IMR-90 (cell line): ENCODE results near the gene OSCAR. TPM values are rescaled to one million over a fixed set of nuclear protein-coding genes. Genes with fewer than 3 reads are reported as not detected.

Source experiments
- ATAC-seq: fragments of 200-7000 bp; cut with Tn5 transposase; 2 replicates; pipeline ENCODE4 v1.9.1; 2020; ENCODE audit warnings: low read depth, mild to moderate bottlenecking, moderate library complexity
- BruUV-seq: library from RNA; stranded (reverse); fragments of 400-500 nt; replicated peaks from 2 replicates; lab custom pipeline; 2021; lab: Mats Ljungman, UMichigan
- CTCF ChIA-PET: fragments of 300-600 bp; formaldehyde crosslinking; extraction: SDS; loops from one replicate; lab custom pipeline; 2021; ENCODE audit warnings: antibody characterized with exemption; lab: Yijun Ruan, JAX
- POLR2A ChIA-PET: fragments of 300-600 bp; sonication (Branson Sonifier 250); formaldehyde crosslinking; loops from one replicate; lab custom pipeline; 2022; ENCODE audit warnings: antibody characterized with exemption; ENCODE audit not compliant: unreplicated experiment; lab: Charles Lee
- DNase-seq: peaks from one replicate; pipeline ENCODE4 v3.0.0; 2013
- H2AFZ ChIP-seq: replicated peaks from 2 replicates; pipeline ENCODE3; 2013; ENCODE audit warnings: low read length, mild to moderate bottlenecking; ENCODE audit not compliant: poor library complexity
- H2AK5ac ChIP-seq: 2 replicates; pipeline ENCODE4 v1.6.1; 2013; ENCODE audit warnings: low read depth, low read length, inconsistent platforms
- H2AK9ac ChIP-seq: replicated peaks from 2 replicates; pipeline ENCODE3; 2013; ENCODE audit warnings: mild to moderate bottlenecking, low read depth, low read length, moderate library complexity; ENCODE audit not compliant: poor library complexity
- H2BK120ac ChIP-seq: 2 replicates; pipeline ENCODE4 v1.6.1; 2013; ENCODE audit warnings: low read depth, low read length, inconsistent platforms
- H2BK15ac ChIP-seq: 3 replicates; pipeline ENCODE4 v1.6.1; 2013; ENCODE audit warnings: low read depth, low read length, inconsistent platforms
- H2BK20ac ChIP-seq: 2 replicates; pipeline ENCODE4 v1.6.1; 2013; ENCODE audit warnings: low read depth, mild to moderate bottlenecking, inconsistent platforms, low read length, moderate library complexity
- H2BK5ac ChIP-seq: 2 replicates; pipeline ENCODE4 v1.6.1; 2013; ENCODE audit warnings: mild to moderate bottlenecking, low read depth, low read length, inconsistent platforms; ENCODE audit not compliant: poor library complexity, severe bottlenecking
- H3K14ac ChIP-seq: replicated peaks from 2 replicates; pipeline ENCODE4 v1.6.1; 2013; ENCODE audit warnings: low read depth, low read length, inconsistent platforms
- H3K18ac ChIP-seq: 2 replicates; pipeline ENCODE4 v1.6.1; 2013; ENCODE audit warnings: low read depth, low read length, control low read depth
- H3K23ac ChIP-seq: 2 replicates; pipeline ENCODE4 v1.6.1; 2013; ENCODE audit warnings: low read depth, low read length, inconsistent platforms
- H3K27ac ChIP-seq: 2 replicates; pipeline ENCODE4 v1.5.1; 2013; ENCODE audit warnings: mild to moderate bottlenecking, control low read depth, low read length; ENCODE audit not compliant: insufficient read depth
- H3K27me3 ChIP-seq: 2 replicates; pipeline ENCODE4 v1.6.1; 2013; ENCODE audit warnings: low read length; ENCODE audit not compliant: control insufficient read depth, insufficient read depth
- H3K36me3 ChIP-seq: 2 replicates; pipeline ENCODE4 v1.6.1; 2013; ENCODE audit warnings: low read length, mixed read lengths; ENCODE audit not compliant: control insufficient read depth, insufficient read depth
- H3K4ac ChIP-seq: 2 replicates; pipeline ENCODE4 v1.6.1; 2013; ENCODE audit warnings: low read depth, low read length, inconsistent platforms
- H3K4me1 ChIP-seq: 2 replicates; pipeline ENCODE4 v1.6.1; 2013; ENCODE audit warnings: low read length, mixed read lengths; ENCODE audit not compliant: control insufficient read depth, insufficient read depth
- H3K4me2 ChIP-seq: 2 replicates; pipeline ENCODE4 v1.6.1; 2013; ENCODE audit warnings: low read depth, mild to moderate bottlenecking, control low read depth, low read length, moderate library complexity
- H3K4me3 ChIP-seq: 2 replicates; pipeline ENCODE4 v1.5.1; 2013; ENCODE audit warnings: low read depth, mild to moderate bottlenecking, control low read depth, low read length, moderate library complexity; ENCODE audit not compliant: insufficient read depth
- H3K56ac ChIP-seq: 2 replicates; pipeline ENCODE4 v1.6.1; 2013; ENCODE audit warnings: low read length, inconsistent platforms; ENCODE audit not compliant: insufficient read depth; ENCODE audit errors: extremely low read depth
- H3K79me1 ChIP-seq, 2 experiments: 2 replicates each; pipeline ENCODE4 v1.6.1; 2013; ENCODE audit warnings: low read length in 2 of 2, inconsistent platforms in 1 of 2, low read depth in 1 of 2
- H3K9ac ChIP-seq: 2 replicates; pipeline ENCODE4 v1.6.1; 2013; ENCODE audit warnings: low read depth, low read length, control low read depth
- H3K9me1 ChIP-seq: 2 replicates; pipeline ENCODE4 v1.6.1; 2013; ENCODE audit warnings: low read length, inconsistent platforms; ENCODE audit not compliant: insufficient read depth
- H3K9me3 ChIP-seq: 2 replicates; pipeline ENCODE4 v1.6.1; 2013; ENCODE audit warnings: low read length; ENCODE audit not compliant: control insufficient read depth, insufficient read depth
- H4K20me1 ChIP-seq: 2 replicates; pipeline ENCODE4 v1.6.1; 2013; ENCODE audit warnings: low read length, inconsistent platforms; ENCODE audit not compliant: insufficient read depth
- H4K5ac ChIP-seq: 2 replicates; pipeline ENCODE4 v1.6.1; 2013; ENCODE audit warnings: mild to moderate bottlenecking, low read depth, low read length, control low read depth
- H4K8ac ChIP-seq, 2 experiments: 2 replicates each; pipeline ENCODE4 v1.6.1; 2013; ENCODE audit warnings: low read depth in 2 of 2, low read length in 2 of 2, control low read depth in 1 of 2, inconsistent platforms in 1 of 2
- H4K91ac ChIP-seq: 2 replicates; pipeline ENCODE4 v1.6.1; 2013; ENCODE audit warnings: low read depth, low read length, inconsistent platforms; ENCODE audit not compliant: insufficient read depth
- BHLHE40 ChIP-seq: fragments of 150-350 bp; IDR thresholded peaks from 2 replicates; pipeline ENCODE4 v1.6.1; 2016; ENCODE audit warnings: mild to moderate bottlenecking, low read depth, low read length
- CEBPB ChIP-seq: IDR thresholded peaks from 2 replicates; pipeline ENCODE4 v1.6.1; 2012; ENCODE audit warnings: low read depth, low read length, improper control_type of control experiment
- CHD1 ChIP-seq: IDR thresholded peaks from 2 replicates; pipeline ENCODE4 v1.6.1; 2012; ENCODE audit warnings: low read depth, low read length, improper control_type of control experiment
- FOS ChIP-seq: fragments of 150-350 bp; IDR thresholded peaks from 2 replicates; pipeline ENCODE4 v1.6.1; 2016; ENCODE audit warnings: low read depth, low read length
- MAFK ChIP-seq: IDR thresholded peaks from 2 replicates; pipeline ENCODE4 v1.6.1; 2012; ENCODE audit warnings: low read depth, low read length, improper control_type of control experiment
- MAZ ChIP-seq: IDR thresholded peaks from 2 replicates; pipeline ENCODE4 v1.6.1; 2012; ENCODE audit warnings: low read depth, mild to moderate bottlenecking, low read length, improper control_type of control experiment, moderate library complexity, borderline replicate concordance
- MXI1 ChIP-seq: IDR thresholded peaks from 2 replicates; pipeline ENCODE4 v1.6.1; 2012; ENCODE audit warnings: low read depth, mild to moderate bottlenecking, low read length, moderate library complexity, borderline replicate concordance
- NFE2L2 ChIP-seq: fragments of 150-350 bp; IDR thresholded peaks from 2 replicates; pipeline ENCODE4 v1.6.1; 2016; ENCODE audit warnings: low read depth, mild to moderate bottlenecking, low read length
- POLR2A ChIP-seq: IDR thresholded peaks from 2 replicates; pipeline ENCODE4 v1.6.1; 2012; ENCODE audit warnings: mild to moderate bottlenecking, low read depth, low read length
- RAD21 ChIP-seq: IDR thresholded peaks from 2 replicates; pipeline ENCODE4 v1.6.1; 2012; ENCODE audit warnings: low read length, improper control_type of control experiment
- RCOR1 ChIP-seq: IDR thresholded peaks from 2 replicates; pipeline ENCODE4 v1.6.1; 2012; ENCODE audit warnings: mild to moderate bottlenecking, low read length, improper control_type of control experiment; ENCODE audit not compliant: insufficient replicate concordance
- RFX5 ChIP-seq: IDR thresholded peaks from 2 replicates; pipeline ENCODE4 v1.8.0; 2012; ENCODE audit warnings: low read depth, mild to moderate bottlenecking, low read length, moderate library complexity
- SMC3 ChIP-seq: fragments of 150-350 bp; IDR thresholded peaks from 2 replicates; pipeline ENCODE4 v1.6.1; 2016; ENCODE audit warnings: low read depth, mild to moderate bottlenecking, antibody characterized with exemption, low read length, moderate library complexity
- USF2 ChIP-seq: fragments of 150-350 bp; IDR thresholded peaks from 2 replicates; pipeline ENCODE4 v1.6.1; 2017; ENCODE audit warnings: mild to moderate bottlenecking, antibody characterized with exemption, low read length, low read depth
- WGBS, 2 experiments: methylation state at CpG; one replicate each; pipeline versions ENCODE4 v1.1.5 to v1.1.7; 2013; ENCODE audit warnings: missing lambda C conversion rate in 2 of 2; ENCODE audit not compliant: insufficient read length in 1 of 2; ENCODE audit errors: extremely low coverage in 2 of 2; 5-methylcytosine and 5-hydroxymethylcytosine counted together
- dilution Hi-C: fragments of 300-500 bp; cut with HindIII; formaldehyde crosslinking; loops from one replicate; pipeline ENCODE4 v1.14.3; 2018; ENCODE audit warnings: low sequenced_read_pairs; ENCODE audit not compliant: unreplicated experiment
- in situ Hi-C: fragments of 300-500 bp; cut with MboI; formaldehyde crosslinking; loops from 3 replicates; pipeline ENCODE4 v1.14.3; 2019; ENCODE audit warnings: low sequenced_read_pairs, inconsistent platforms, mixed read lengths
- intact Hi-C: fragments of 100-400 bp; cut with micrococcal nuclease; formaldehyde crosslinking; loops from 2 replicates; pipeline ENCODE4 v1.10.0; 2022
- polyA plus RNA-seq, 3 experiments: library from polyadenylated mRNA; depleted of rRNA; stranded (reverse); fragments of >200 nt; gene quantifications; 2 replicates each; pipeline ENCODE4 v1.2.3, GENCODE V29; 2012; ENCODE audit warnings: low replicate concordance in 1 of 3
- total RNA-seq: library from RNA; depleted of rRNA; stranded (reverse); fragments of >200 nt; gene quantifications from 2 replicates; pipeline ENCODE4 v1.2.3, GENCODE V29; 2012
- TF ChIP-seq, protein P1 (sequence below): fragments of 150-350 bp; IDR thresholded peaks from 2 replicates; pipeline ENCODE4 v1.6.1; 2016; ENCODE audit warnings: low read depth, mild to moderate bottlenecking, low read length, moderate library complexity, borderline replicate concordance
- TF ChIP-seq, protein P2 (sequence below): conservative IDR thresholded peaks from 2 replicates; pipeline ENCODE4 v1.5.1; 2012; ENCODE audit warnings: mild to moderate bottlenecking, low read depth, low read length, improper control_type of control experiment

Gene OSCAR
- total and polyA plus RNA-seq, 2 of the 4 experiments (the other 2 are of a cell fraction) = 0.15 TPM; not detected in 1

DNA sequence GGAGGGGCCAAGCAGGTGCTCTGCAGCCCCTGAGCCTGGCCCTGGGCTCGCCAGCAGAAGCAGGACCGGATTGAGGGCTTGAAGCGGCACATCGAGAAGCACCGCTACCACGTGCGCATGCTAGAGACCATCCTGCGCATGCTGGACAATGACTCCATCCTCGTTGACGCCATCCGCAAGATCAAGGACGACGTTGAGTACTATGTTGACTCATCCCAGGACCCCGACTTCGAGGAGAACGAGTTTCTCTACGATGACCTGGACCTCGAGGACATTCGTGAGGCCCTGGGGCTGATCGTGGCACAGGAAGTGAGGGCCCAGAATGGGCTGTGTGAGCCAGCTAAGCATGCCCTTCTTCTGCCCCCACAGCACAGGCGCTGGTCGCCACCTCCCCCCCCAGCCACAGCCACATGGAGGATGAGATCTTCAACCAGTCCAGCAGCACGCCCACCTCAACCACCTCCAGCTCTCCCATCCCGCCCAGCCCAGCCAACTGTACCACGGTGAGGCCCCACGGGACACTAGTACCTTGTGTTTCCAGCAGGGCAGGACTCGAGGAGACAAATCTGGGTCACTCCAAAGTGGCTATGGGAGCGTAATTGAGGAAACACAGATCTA, 45.0 kb upstream of the OSCAR start:
- no TSS peak for BruUV-seq
- H2BK20ac ChIP-seq = no peak overlapping the region
- H2BK15ac ChIP-seq = no peak overlapping the region
- H3K4me1 ChIP-seq = no peaks in the 10 kb centered on the region
- no peak overlapping the region for H2BK5ac ChIP-seq
- H2BK120ac ChIP-seq = no peak overlapping the region
- no peaks in the 10 kb centered on the region for H3K27me3 ChIP-seq
- H3K14ac ChIP-seq = no peak overlapping the region
- H3K79me1 ChIP-seq = peaks cover 22 to 46% of the 10 kb centered on the region in 2 experiments
- POLR2A ChIA-PET = no interaction called here
- H3K9me3 ChIP-seq = no peaks in the 10 kb centered on the region
- H3K4me3 ChIP-seq = no peak overlapping the region
- WGBS, 2 experiments = 97% methylated on average over 11 of the region's 28 CpGs; no CpG with 5 or more reads in 1 of the 2 experiments
- ATAC-seq (no peak), DNase-seq (no peak)
- peaks cover 80% of the 10 kb centered on the region for H3K36me3 ChIP-seq
- H3K56ac ChIP-seq = no peak overlapping the region
- no peak overlapping the region for H3K18ac ChIP-seq
- H4K91ac ChIP-seq = no peak overlapping the region
- CTCF ChIA-PET = no interaction called here
- in situ Hi-C loops = loop anchor here (25.0 kb wide), 1 partner anchor 1517 kb away; the partner anchor contains the start of gene U2AF2
- peaks cover 37% of the 10 kb centered on the region for H4K20me1 ChIP-seq
- 0 out of 2 replicates have a peak, but pooled peaks cover 3% of the 10 kb centered on the region for H3K9me1 ChIP-seq
- H2AK9ac ChIP-seq = no peak overlapping the region
- H3K27ac ChIP-seq = no peak overlapping the region
- no peak overlapping the region for H3K4ac ChIP-seq
- no peak overlapping the region for H2AFZ ChIP-seq
- H2AK5ac ChIP-seq = no peak overlapping the region
- H3K9ac ChIP-seq = no peak overlapping the region
- intact Hi-C loops = no loop called here
- dilution Hi-C loops = no loop called here
- no peak overlapping the region for H3K4me2 ChIP-seq
- no peak overlapping the region for H4K5ac ChIP-seq
- no peak overlapping the region for H4K8ac ChIP-seq
- H3K23ac ChIP-seq = no peak overlapping the region
- no peak for TF ChIP-seq RFX5
- TF ChIP-seq NFE2L2 = no peak
- no peak for TF ChIP-seq SMC3
- TF ChIP-seq POLR2A = no peak
- no peak for TF ChIP-seq FOS
- TF ChIP-seq MAZ = no peak
- TF ChIP-seq MXI1 = no peak
- no peak for TF ChIP-seq USF2
- TF ChIP-seq MAFK = no peak
- TF ChIP-seq, protein P1, sequence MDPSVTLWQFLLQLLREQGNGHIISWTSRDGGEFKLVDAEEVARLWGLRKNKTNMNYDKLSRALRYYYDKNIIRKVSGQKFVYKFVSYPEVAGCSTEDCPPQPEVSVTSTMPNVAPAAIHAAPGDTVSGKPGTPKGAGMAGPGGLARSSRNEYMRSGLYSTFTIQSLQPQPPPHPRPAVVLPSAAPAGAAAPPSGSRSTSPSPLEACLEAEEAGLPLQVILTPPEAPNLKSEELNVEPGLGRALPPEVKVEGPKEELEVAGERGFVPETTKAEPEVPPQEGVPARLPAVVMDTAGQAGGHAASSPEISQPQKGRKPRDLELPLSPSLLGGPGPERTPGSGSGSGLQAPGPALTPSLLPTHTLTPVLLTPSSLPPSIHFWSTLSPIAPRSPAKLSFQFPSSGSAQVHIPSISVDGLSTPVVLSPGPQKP = no peak
- TF ChIP-seq, protein P2, sequence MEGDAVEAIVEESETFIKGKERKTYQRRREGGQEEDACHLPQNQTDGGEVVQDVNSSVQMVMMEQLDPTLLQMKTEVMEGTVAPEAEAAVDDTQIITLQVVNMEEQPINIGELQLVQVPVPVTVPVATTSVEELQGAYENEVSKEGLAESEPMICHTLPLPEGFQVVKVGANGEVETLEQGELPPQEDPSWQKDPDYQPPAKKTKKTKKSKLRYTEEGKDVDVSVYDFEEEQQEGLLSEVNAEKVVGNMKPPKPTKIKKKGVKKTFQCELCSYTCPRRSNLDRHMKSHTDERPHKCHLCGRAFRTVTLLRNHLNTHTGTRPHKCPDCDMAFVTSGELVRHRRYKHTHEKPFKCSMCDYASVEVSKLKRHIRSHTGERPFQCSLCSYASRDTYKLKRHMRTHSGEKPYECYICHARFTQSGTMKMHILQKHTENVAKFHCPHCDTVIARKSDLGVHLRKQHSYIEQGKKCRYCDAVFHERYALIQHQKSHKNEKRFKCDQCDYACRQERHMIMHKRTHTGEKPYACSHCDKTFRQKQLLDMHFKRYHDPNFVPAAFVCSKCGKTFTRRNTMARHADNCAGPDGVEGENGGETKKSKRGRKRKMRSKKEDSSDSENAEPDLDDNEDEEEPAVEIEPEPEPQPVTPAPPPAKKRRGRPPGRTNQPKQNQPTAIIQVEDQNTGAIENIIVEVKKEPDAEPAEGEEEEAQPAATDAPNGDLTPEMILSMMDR = no peak
- TF ChIP-seq RCOR1 = no peak
- TF ChIP-seq RAD21 = no peak
- TF ChIP-seq BHLHE40 = no peak
- no peak for TF ChIP-seq CHD1
- no peak for TF ChIP-seq CEBPB
